Loucy (cell line): Measurements from ENCODE around the gene SPOCK3.
"Not testable (repeated sequence)": the region's sequence is repeated elsewhere in the genome, so short reads cannot be mapped to it uniquely, and the experiment has no call there.

Experiments used
- H2AFZ ChIP-seq: fragments of 200-600 bp; sonication (generic); 2 replicates; pipeline ENCODE4 v1.6.0; 2016; ENCODE audit warnings: antibody characterized with exemption, mild to moderate bottlenecking, low read length, moderate library complexity
- H3F3A ChIP-seq: fragments of 200-600 bp; 2 replicates; pipeline ENCODE4 v1.6.0; 2016; ENCODE audit warnings: antibody characterized with exemption, low read depth, mild to moderate bottlenecking
- H3K27me3 ChIP-seq: fragments of 200-600 bp; sonication (generic); 2 replicates; pipeline ENCODE4 v1.6.1; 2014; ENCODE audit warnings: low read length, mild to moderate bottlenecking; ENCODE audit not compliant: insufficient read depth, poor library complexity, severe bottlenecking
- H3K36me3 ChIP-seq: fragments of 200-600 bp; sonication (generic); 2 replicates; pipeline ENCODE4 v1.6.1; 2016; ENCODE audit warnings: low read length; ENCODE audit not compliant: insufficient read depth
- H3K4me1 ChIP-seq: fragments of 200-600 bp; sonication (generic); 2 replicates; pipeline ENCODE4 v1.5.1; 2014; ENCODE audit warnings: low read length, mild to moderate bottlenecking; ENCODE audit not compliant: insufficient read depth, poor library complexity, severe bottlenecking
- H3K4me2 ChIP-seq: fragments of 200-600 bp; sonication (generic); 2 replicates; pipeline ENCODE4 v1.6.0; 2014; ENCODE audit warnings: antibody characterized with exemption, low read length, low read depth, mild to moderate bottlenecking; ENCODE audit not compliant: poor library complexity, severe bottlenecking
- H3K4me3 ChIP-seq: fragments of 200-600 bp; sonication (generic); 2 replicates; pipeline ENCODE4 v1.5.1; 2014; ENCODE audit warnings: low read length, mild to moderate bottlenecking, mixed read lengths; ENCODE audit not compliant: poor library complexity, severe bottlenecking
- H3K79me2 ChIP-seq: fragments of 200-600 bp; sonication (generic); 2 replicates; pipeline ENCODE4 v1.6.1; 2014; ENCODE audit warnings: low read length; ENCODE audit not compliant: insufficient read depth
- H3K9ac ChIP-seq: fragments of 200-600 bp; sonication (generic); 2 replicates; pipeline ENCODE4 v1.6.0; 2014; ENCODE audit warnings: mild to moderate bottlenecking, low read depth, low read length, moderate library complexity; ENCODE audit not compliant: poor library complexity, severe bottlenecking
- H3K9me2 ChIP-seq: fragments of 200-600 bp; sonication (generic); replicated peaks from 2 replicates; pipeline ENCODE4 v1.6.1; 2016; ENCODE audit warnings: low read depth, low read length, mixed read lengths
- H3K9me3 ChIP-seq: fragments of 200-600 bp; sonication (generic); 2 replicates; pipeline ENCODE4 v1.6.1; 2014; ENCODE audit warnings: mild to moderate bottlenecking, antibody characterized with exemption, low read length, low read depth; ENCODE audit not compliant: insufficient read depth
- H4K20me1 ChIP-seq: fragments of 200-600 bp; sonication (generic); 2 replicates; pipeline ENCODE4 v1.6.0; 2014; ENCODE audit warnings: antibody characterized with exemption, low read length, mild to moderate bottlenecking; ENCODE audit not compliant: insufficient read depth, poor library complexity, severe bottlenecking
- EZH2phosphoT487 ChIP-seq: fragments of 200-600 bp; IDR thresholded peaks from 2 replicates; pipeline ENCODE4 v1.6.1; 2018; ENCODE audit warnings: antibody characterized with exemption, mild to moderate bottlenecking, moderate library complexity, borderline replicate concordance
- TF ChIP-seq, protein P1 (sequence below): fragments of 200-600 bp; sonication (generic); conservative IDR thresholded peaks from 2 replicates; pipeline ENCODE4 v1.5.1; 2014; ENCODE audit warnings: mild to moderate bottlenecking, antibody characterized with exemption, low read length

Gene SPOCK3

DNA sequence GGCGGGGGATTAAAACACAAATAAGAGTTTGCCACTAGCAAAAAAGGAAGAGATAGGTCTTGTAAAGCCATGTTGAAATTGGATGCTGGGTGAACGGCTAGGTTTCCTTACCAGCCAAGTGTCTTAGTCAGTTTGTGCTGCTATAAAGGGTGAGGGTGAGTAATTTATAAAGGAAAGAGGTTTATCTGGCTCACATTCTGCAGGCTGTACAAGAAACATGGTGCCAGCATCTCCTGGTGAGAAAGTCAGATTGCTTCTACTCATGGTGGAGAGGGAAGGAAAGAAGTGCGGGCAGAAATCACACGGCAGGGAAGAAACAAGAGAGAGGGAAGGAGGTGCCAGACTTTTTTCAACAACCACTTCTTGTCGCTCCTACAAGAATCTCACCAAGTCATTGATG, 507.5 kb downstream of the SPOCK3 start:
- Histone ChIP-seq H3K4me1 (no peaks in the 10 kb centered on the region), H3K9me2 (no peaks in the 10 kb centered on the region), H3K4me3 (no peak overlapping the region), H2AFZ (no peak overlapping the region), H3F3A (no peaks in the 10 kb centered on the region), H3K4me2 (no peak overlapping the region), H3K36me3 (no peaks in the 10 kb centered on the region), H3K9me3 (no peaks in the 10 kb centered on the region), H3K9ac (no peak overlapping the region), H3K79me2 (no peaks in the 10 kb centered on the region), H3K27me3 (no peaks in the 10 kb centered on the region), H4K20me1 (no peaks in the 10 kb centered on the region)
- TF ChIP-seq EZH2phosphoT487: no peak
- TF ChIP-seq, protein P1, sequence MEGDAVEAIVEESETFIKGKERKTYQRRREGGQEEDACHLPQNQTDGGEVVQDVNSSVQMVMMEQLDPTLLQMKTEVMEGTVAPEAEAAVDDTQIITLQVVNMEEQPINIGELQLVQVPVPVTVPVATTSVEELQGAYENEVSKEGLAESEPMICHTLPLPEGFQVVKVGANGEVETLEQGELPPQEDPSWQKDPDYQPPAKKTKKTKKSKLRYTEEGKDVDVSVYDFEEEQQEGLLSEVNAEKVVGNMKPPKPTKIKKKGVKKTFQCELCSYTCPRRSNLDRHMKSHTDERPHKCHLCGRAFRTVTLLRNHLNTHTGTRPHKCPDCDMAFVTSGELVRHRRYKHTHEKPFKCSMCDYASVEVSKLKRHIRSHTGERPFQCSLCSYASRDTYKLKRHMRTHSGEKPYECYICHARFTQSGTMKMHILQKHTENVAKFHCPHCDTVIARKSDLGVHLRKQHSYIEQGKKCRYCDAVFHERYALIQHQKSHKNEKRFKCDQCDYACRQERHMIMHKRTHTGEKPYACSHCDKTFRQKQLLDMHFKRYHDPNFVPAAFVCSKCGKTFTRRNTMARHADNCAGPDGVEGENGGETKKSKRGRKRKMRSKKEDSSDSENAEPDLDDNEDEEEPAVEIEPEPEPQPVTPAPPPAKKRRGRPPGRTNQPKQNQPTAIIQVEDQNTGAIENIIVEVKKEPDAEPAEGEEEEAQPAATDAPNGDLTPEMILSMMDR: no peak

GRCh38 chr4:166724369-166724768, 509.9 kb downstream of the SPOCK3 start:
- H3K36me3 ChIP-seq: no peaks in the 10 kb centered on the region
- H3K4me3 ChIP-seq: no peak overlapping the region
- no peak overlapping the region for H3K9ac ChIP-seq
- no peaks in the 10 kb centered on the region for H3K79me2 ChIP-seq
- no peaks in the 10 kb centered on the region for H3F3A ChIP-seq
- no peaks in the 10 kb centered on the region for H3K4me1 ChIP-seq
- no peaks in the 10 kb centered on the region for H3K9me2 ChIP-seq
- H3K9me3 ChIP-seq: no peaks in the 10 kb centered on the region
- H2AFZ ChIP-seq: no peak overlapping the region
- no peaks in the 10 kb centered on the region for H3K27me3 ChIP-seq
- no peaks in the 10 kb centered on the region for H4K20me1 ChIP-seq
- no peak for TF ChIP-seq EZH2phosphoT487
- TF ChIP-seq, protein P1: no peak
- H3K4me2 ChIP-seq: no peak overlapping the region

GRCh38 chr4:166723532-166724140, 510.7 kb downstream of the SPOCK3 start:
- Histone ChIP-seq H3K9me2 (no peaks in the 10 kb centered on the region), H3K4me3 (no peak overlapping the region), H3K4me2 (no peak overlapping the region), H2AFZ (no peak overlapping the region), H3K9ac (no peak overlapping the region), H3K36me3 (no peaks in the 10 kb centered on the region), H3K9me3 (no peaks in the 10 kb centered on the region), H3K4me1 (no peaks in the 10 kb centered on the region), H4K20me1 (no peaks in the 10 kb centered on the region), H3K79me2 (no peaks in the 10 kb centered on the region), H3F3A (no peaks in the 10 kb centered on the region), H3K27me3 (no peaks in the 10 kb centered on the region)
- TF ChIP-seq, protein P1: no peak
- no peak for TF ChIP-seq EZH2phosphoT487

DNA sequence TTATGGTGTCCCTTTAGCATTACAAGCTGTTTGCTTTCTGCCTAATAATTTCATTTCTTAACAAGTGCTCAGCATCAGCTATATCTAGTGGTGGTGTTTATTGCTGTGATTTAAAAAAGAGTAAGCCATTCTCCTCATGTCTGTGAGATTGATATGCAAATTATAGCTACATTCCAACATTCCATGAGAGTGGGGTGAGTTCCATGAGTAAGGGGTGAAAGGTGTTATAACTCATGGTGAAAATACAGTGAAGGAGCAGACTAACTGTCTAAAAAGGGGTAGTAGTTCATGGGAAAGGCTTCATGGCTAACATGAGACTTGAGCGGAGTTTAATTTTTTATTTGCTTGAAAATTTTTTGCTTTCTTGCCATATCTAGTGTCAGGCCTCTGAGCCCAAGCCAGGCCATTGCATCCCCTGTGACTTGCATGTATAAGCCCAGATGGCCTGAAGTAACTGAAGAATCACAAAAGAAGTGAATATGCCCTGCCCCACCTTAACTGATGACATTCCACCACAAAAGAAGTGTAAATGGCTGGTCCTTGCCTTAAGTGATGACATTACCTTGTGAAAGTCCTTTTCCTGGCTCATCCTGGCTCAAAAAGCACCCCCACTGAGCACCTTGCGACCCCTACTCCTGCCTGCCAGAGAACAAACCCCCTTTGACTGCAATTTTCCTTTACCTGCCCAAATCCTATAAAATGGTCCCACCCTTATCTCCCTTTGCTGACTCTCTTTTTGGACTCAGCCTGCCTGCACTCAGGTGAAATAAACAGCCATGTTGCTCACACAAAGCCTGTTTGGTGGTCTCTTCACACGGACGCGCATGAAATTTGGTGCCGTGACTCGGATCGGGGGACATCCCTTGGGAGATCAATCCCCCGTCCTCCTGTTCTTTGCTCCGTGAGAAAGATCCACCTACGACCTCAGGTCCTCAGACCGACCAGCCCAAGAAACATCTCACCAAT, 518.3 kb downstream of the SPOCK3 start:
- H3K4me3 ChIP-seq: not testable (repeated sequence)

More for the DNA sequence above, 518.3 kb downstream of the SPOCK3 start:
- H3K4me1 ChIP-seq, H3K79me2 ChIP-seq, H3K9me2 ChIP-seq, H2AFZ ChIP-seq, H3K9me3 ChIP-seq, H3K9ac ChIP-seq, H3K36me3 ChIP-seq, H3K27me3 ChIP-seq, H3F3A ChIP-seq, H3K4me2 ChIP-seq, H4K20me1 ChIP-seq: not testable (repeated sequence)
